Kidney epithelial cell (primary cell): Measurements from ENCODE around the gene SNPH. TPM values are rescaled to one million over a fixed set of nuclear protein-coding genes. Genes with fewer than 3 reads are reported as not detected.

Experiments used
- DNase-seq: peaks from one replicate; pipeline ENCODE4 v3.0.0-alpha.2; 2010; ENCODE audit warnings: low read depth
- H3K27me3 ChIP-seq: 2 replicates; pipeline ENCODE4 v1.6.0; 2011; ENCODE audit warnings: low read length; ENCODE audit not compliant: control insufficient read depth, insufficient read depth
- H3K36me3 ChIP-seq: 2 replicates; pipeline ENCODE4 v1.5.1; 2011; ENCODE audit warnings: low read length; ENCODE audit not compliant: control insufficient read depth, insufficient read depth
- H3K4me3 ChIP-seq: 2 replicates; pipeline ENCODE4 v1.5.1; 2011; ENCODE audit warnings: low read depth, mild to moderate bottlenecking, control low read depth, low read length
- CTCF ChIP-seq: IDR thresholded peaks from 2 replicates; pipeline ENCODE4 v1.5.1; 2011; ENCODE audit warnings: mild to moderate bottlenecking, moderate library complexity, low read length, control low read depth, inconsistent platforms; ENCODE audit not compliant: insufficient read depth, poor library complexity, severe bottlenecking
- total RNA-seq: library from RNA; depleted of rRNA; stranded (reverse); fragments of >200 nt; gene quantifications from 2 replicates; pipeline ENCODE4 v1.2.3, GENCODE V29; 2015

The SNPH gene
- total RNA-seq, 1 donor from 2014 or later: 7.1 TPM

- TF ChIP-seq CTCF: peak; percentile 3
- Histone ChIP-seq H3K4me3 (no peak overlapping the region), H3K27me3 (no peaks in the 10 kb centered on the region), H3K36me3 (no peaks in the 10 kb centered on the region)
- no peak for DNase-seq
Observed at GRCh38 chr20:1309439-1309847, 43.3 kb downstream of the SNPH start.

- no peak overlapping the region for H3K4me3 ChIP-seq
- TF ChIP-seq CTCF: no peak
- H3K27me3 ChIP-seq: no peaks in the 10 kb centered on the region
- no peaks in the 10 kb centered on the region for H3K36me3 ChIP-seq
- DNase-seq: no peak
Observed at GRCh38 chr20:1310071-1310470, 44.0 kb downstream of the SNPH start.

- Histone ChIP-seq H3K4me3 (no peak overlapping the region), H3K36me3 (no peaks in the 10 kb centered on the region), H3K27me3 (no peaks in the 10 kb centered on the region)
- no peak for DNase-seq
- TF ChIP-seq CTCF: no peak
Observed at GRCh38 chr20:1310506-1311190, 44.6 kb downstream of the SNPH start.

GRCh38 chr20:1312308-1312707 lies 46.2 kb downstream of the SNPH start:
- Histone ChIP-seq H3K27me3 (no peaks in the 10 kb centered on the region), H3K4me3 (no peak overlapping the region), H3K36me3 (no peaks in the 10 kb centered on the region)
- no peak for TF ChIP-seq CTCF
- no peak for DNase-seq

- no peak for TF ChIP-seq CTCF
- no peak overlapping the region for H3K4me3 ChIP-seq
- no peak for DNase-seq
- H3K27me3 ChIP-seq: no peaks in the 10 kb centered on the region
- H3K36me3 ChIP-seq: no peaks in the 10 kb centered on the region
Observed at GRCh38 chr20:1312904-1313235, 46.8 kb downstream of the SNPH start.

- TF ChIP-seq CTCF: peak; percentile 98
- no peaks in the 10 kb centered on the region for H3K36me3 ChIP-seq
- H3K4me3 ChIP-seq: peak overlapping the region; percentile 16
- DNase-seq: no peak
- H3K27me3 ChIP-seq: no peaks in the 10 kb centered on the region
Observed at GRCh38 chr20:1313236-1313964, 47.3 kb downstream of the SNPH start.
